HG03575 (cell line): Measurements from ENCODE around the gene RFX3.

Experiments used
- ATAC-seq: cut with Tn5 transposase; IDR thresholded peaks from one replicate; pipeline ENCODE4 v1.9.1; 2021; ENCODE audit not compliant: unreplicated experiment, insufficient number of reproducible peaks, low FRiP score; ENCODE audit errors: extremely low read depth

RFX3 gene

DNA sequence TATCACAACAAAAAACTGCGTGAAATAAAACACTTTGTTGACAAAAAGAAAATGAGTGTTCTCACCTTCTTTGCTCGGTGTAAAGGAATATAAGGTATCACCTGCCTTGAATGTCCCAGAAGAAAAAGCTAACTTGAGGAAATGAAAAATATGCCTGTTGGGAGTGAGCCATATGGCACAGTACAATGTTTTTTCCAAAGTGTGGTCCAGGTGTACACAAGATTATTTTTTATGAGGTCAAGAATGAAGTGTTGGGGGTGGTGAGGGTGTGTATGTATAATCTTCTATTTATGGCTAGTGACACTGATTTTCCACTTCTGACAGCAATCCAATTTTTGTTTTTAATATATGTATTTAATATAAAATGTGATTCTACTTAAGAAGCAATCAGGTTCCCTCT, 134.4 kb downstream of the RFX3 start:
- ATAC-seq, result no peak

GRCh38 chr9:3386753-3387152, 139.0 kb downstream of the RFX3 start:
- ATAC-seq, result no peak

DNA sequence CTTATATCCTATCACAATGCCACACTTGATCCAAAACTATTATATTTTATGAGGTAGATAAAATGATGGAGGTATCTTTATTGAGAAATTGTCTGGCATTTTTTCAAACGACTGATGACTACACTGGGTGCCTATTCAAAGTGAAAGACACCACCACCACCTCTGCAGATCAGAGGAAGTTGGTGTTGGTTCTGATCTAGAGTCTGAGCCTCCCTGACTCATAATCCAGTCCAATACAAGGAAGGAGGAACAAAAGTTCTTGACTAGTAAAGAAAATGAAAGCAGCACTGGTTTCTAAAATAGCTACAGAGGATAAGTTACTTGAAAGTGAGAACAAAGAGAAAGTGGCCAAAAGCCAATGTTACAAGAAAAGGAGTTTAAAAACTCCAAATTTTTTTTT, 139.9 kb downstream of the RFX3 start:
- ATAC-seq, result peak; percentile 62

GRCh38 chr9:3371842-3372241, 154.0 kb downstream of the RFX3 start:
- ATAC-seq, result no peak

DNA sequence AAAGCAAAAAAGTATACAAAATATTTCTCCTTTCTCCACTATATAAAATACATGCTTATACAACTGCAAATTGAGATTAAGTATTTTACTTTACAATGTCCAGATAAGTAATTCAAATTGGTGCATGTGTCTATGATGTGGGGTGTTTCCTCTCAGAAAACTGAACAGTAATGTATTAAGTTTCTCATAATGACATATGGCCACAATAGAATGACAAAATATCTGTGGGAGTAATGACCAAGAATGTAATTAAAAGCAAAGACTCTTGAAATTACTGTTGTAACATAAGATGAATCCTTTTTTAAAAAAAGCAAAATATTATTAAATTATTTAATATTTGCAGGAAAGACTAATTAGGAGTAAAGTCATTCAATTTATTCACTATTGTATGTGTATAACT, 155.1 kb downstream of the RFX3 start:
- ATAC-seq, result no peak

GRCh38 chr9:3367185-3367584, 158.6 kb downstream of the RFX3 start:
- ATAC-seq, result no peak

DNA sequence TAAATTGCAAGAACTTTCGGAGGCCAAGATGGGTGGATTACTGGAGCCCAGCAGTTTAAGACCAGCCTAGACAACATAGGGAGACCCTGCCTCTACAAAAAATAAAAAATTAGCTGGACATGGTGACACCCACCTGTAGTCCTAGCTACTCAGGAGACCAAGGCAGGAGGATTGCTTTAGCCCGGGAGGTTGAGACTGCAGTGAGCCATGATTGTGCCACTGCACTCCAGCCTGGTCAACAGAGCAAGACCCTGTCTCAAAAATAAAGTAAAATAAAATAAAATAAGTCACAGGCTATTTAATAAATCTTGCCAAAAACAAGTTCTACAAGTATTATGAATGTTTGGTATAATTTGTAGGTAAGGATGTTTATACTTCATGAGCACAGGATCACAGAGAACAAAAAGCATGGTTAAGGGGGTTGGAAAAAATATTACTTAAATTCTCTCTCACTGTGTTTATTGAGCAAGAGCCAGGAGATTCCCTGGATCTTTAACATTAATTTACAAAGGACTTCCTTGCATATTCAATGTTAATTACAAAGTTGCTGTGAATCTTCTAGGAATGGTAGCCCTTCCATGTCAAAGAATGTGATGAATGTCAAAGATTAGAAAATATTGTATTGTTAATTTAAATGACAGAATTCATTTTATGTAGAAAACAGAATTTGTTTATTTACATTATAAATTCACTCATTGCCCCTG, 164.0 kb downstream of the RFX3 start:
- no peak for ATAC-seq

GRCh38 chr9:3361116-3361515, 164.7 kb downstream of the RFX3 start:
- ATAC-seq, result no peak

DNA sequence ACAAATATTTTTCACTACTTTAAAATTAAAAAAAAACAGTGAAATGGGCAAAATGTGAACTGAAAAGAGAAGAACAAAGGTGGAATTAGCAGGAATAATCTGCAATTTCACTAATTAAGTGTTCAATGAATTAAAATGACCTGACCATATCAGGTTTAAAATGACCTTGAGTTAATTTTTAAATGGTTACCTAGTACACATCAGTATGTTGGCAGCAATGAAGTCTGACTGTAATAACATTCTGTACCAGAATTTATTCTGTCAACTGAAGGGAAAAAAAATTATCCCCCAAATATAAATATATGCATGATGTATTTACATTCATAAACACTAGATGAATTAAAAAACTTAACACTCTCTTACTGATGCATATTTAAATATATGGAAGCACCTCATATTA, 165.6 kb downstream of the RFX3 start:
- ATAC-seq, result no peak

DNA sequence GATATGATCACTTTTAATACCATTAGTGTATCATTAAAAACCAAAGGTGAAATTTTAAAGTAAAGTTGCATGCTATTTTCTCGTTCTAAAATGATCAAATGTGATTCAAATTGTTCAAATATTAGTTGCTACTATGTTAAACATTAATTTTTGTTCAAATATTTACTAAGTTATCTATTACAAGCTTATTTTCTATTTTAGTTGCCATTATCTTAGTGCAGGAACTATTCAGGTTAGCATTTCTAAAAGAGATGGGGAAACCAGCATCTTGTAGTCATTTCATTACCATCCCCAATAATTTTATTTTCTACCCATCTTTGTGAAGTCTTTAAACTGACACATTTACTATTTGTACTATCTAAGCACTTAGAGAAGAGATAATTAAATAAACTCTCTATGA, 166.0 kb downstream of the RFX3 start:
- ATAC-seq, result no peak

DNA sequence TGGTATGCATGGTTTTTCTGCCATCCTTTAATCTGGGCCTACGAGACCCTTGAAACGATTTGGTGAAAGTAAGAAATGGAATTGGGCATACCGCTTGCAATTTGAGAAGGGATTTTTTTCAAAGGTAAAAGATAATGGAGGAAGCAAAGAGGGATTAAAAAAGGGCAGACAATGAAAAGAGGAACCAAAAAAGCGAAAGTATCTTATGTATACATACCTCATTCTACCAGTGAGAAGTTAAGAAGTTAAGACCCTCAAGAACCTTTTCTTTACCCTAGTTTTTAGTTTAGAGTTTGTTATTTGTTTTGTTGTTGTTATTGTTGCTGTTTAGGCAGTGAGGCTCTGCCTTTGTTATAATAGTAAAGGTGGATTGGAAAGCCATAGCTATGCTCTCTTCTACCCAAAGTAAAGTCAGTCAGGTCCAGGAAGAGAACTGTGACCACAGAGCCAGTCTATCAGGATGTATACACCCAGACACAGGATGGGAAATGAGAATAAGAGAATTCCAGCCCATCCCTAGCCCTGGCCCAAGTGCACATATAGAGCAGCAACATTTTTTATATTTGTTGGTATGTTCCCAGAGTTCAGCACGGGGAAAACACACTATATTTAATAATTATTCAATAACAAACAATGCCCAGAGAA, 166.6 kb downstream of the RFX3 start:
- no peak for ATAC-seq

- no peak for ATAC-seq
These were observed 177.6 kb downstream of the RFX3 start for GRCh38 chr9:3348169-3348568.

DNA sequence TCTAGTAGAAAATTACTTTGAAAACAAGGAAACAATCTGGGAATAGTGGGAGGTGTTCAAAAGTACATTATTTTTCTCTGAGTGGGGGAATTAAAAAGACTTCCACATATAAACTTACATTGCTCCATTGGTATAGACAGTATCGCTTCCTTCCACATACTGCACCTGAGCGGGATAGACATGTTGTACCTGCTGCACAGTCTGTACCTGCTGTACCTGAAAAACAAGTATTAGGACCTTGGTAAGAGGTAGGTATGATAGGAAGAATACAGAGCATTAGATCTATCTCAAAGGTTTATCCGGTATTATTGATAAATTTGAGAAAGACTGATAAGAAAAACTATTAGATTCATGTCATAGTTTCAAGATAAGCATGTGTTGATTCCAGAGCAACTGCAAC, 179.3 kb downstream of the RFX3 start:
- no peak for ATAC-seq

DNA sequence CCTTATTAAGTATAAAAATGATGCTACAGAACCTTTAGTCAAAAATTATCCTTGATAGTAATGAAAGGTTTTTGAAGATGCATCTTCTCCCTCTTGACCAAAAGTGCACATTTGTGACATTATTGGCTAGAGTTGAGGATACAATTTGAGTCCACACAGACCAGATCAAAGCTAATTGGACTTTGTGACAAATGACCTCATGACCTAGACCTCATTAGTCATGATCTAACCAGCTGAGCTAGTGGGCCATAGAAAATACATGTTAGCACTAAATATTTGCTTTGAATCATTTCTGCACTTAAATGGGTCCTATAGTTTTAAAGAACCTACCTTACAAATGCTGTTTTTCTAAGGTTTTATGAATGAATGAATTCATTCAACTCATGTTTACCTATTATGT, 182.1 kb downstream of the RFX3 start:
- no peak for ATAC-seq

GRCh38 chr9:3342159-3342777, 183.5 kb downstream of the RFX3 start:
- no peak for ATAC-seq

DNA sequence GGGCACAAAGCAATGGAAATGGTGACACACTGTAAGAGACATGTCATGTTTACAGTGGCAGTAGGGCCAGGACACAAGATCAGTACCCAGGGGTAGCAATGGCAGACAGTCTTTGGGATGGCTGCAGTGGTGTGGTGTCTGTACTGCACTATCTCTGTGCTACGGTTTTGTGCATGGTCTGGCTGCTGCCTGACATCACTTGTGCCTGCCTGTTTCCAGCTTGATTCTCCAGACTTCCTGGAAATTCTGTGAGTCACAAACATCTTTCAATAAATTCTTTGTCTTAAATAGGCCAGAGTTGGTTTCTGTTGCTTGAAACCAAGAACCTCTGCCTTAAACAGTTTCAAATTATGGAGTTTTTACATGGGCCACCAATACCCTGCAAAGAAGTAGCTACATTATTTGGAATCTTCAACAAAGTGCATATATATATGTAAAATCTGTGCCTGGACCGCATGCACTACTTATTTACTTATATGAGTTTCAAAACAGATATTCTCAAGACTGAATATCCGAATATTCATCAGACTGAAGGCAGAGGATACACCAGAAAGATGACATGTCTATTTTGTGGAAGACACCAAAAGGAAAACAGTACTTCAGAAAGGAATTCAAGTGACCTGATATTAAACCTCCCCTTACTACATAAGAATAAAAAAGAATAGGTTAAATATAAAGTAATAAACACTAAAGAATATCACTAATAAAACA, 188.1 kb downstream of the RFX3 start:
- no peak for ATAC-seq

DNA sequence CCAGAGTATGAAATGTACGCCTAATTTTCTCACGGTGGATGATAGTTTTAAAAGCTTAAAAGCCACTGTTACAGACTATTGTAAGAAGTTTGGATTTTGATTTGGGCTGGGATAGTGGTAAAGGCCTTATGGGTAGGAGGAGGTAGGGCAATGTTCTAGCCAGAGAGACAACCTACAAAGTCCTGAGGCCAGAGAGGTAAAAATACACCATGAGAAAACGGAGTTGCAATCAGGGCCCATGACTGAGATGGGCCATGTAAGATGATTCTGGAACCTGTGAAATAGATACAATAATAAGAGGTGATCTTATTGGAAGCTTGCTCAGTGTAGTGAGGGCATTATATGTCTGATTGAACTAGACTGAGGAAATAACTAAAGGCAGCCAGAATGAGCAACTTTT, 188.8 kb downstream of the RFX3 start:
- ATAC-seq, result no peak

GRCh38 chr9:3332802-3333201, 193.0 kb downstream of the RFX3 start:
- no peak for ATAC-seq

- ATAC-seq, result no peak
These were observed 194.0 kb downstream of the RFX3 start for GRCh38 chr9:3331801-3332200.
